KG1 (cell line): ENCODE measurements around the gene CFAP97D2.
"Not testable (repeated sequence)": the region's sequence is repeated elsewhere in the genome, so short reads cannot be mapped to it uniquely, and the experiment has no call there.

Experiments used
- DNase-seq: peaks from one replicate; lab custom pipeline; 2025; lab: John Stamatoyannopoulos, UW

The CFAP97D2 gene

DNA sequence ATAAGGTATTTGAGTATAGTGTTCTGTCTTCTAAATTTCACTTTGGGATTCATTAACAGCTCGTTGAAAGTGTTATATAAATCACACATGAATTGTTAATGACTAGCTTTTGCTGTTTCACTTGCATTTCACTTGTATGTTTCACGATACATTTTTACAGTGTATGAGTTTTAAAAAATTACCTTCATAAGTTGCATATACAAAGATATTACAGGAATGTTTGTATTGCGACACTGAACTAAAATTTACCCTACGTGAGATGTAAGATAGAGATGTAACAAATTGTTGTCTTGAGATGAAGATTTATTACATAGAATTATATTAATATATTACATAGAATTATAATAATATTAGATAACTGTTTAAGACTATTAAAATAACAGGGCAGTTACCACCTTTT is 57.2 kb downstream of the CFAP97D2 start:
- DNase-seq, result no peak

DNA sequence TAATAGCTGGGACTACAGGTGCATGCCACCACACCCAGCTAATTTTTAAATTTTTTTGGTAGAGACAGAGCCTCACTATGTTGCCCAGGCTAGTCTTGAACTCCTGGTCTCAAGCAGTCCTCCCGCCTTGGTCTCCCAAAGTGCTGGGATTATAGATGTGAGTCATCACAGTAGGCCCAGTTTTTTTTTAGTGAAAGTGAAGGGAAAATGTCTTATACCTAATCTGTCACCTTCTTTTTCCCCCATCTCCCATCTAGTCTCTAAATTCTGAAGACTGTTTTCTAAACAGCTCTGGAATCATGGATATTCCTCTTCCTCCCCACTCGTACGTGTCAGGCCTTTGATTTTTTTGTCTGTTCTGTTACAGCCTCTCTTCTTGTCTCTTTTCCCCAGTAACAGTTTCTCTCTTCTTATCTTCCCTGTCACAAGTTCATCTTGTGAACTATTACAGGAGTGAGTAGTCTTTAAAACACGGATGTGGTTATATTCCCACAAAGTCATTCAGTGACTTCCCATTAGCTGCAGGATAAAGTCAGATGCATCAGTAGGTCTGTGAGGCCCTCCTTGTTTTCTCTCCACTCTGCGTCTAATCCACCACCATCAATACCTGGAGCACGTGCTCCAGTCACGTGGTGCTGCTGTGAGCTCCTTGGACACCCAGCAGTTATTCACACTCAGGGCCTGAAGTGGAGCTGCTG is 58.5 kb downstream of the CFAP97D2 start:
- no peak for DNase-seq

DNA sequence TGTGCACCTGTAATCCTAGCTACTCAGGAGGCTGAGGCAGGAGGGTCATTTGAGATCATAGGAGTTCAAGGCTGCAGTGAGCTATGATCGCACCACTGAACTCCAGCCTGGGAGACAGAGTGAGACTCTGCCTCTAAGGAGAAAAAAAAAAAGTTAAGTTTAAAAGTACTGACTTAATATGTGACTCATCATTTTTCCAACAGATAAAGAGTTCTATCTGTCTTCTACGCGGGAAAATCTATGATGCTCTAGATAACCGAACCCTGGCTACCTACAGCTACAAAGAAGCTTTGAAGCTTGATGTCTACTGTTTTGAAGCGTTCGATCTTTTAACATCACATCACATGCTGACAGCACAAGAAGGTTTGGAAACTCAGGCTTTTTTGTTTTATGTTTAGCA is 62.9 kb downstream of the CFAP97D2 start:
- DNase-seq, result no peak

DNA sequence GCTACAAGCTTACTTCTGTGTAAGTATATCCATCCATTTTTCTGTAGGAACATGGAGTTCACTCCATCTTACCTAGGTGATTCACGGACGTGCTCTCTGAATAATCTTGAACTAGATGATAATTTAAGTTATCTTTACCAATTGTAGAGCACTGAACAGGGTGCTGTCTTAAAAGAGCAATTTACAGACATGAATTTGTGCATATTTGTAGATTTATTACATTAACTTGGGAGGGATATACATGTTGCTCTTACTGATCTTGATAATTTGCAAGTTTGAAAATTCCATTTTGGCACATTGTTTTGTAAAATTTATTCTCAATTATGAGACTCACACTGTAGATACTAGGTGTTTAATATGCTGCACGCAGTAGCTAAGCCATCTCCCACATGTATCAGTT is 64.9 kb downstream of the CFAP97D2 start:
- DNase-seq, result no peak

GRCh38 chr13:114244637-114245036 is 65.6 kb downstream of the CFAP97D2 start:
- DNase-seq, result no peak

GRCh38 chr13:114248011-114248410 is 69.0 kb downstream of the CFAP97D2 start:
- no peak for DNase-seq

GRCh38 chr13:114249077-114249476 is 70.0 kb downstream of the CFAP97D2 start:
- DNase-seq, result no peak

- not testable (repeated sequence) for DNase-seq
Observed at GRCh38 chr13:114251639-114252440, 72.8 kb downstream of the CFAP97D2 start.

DNA sequence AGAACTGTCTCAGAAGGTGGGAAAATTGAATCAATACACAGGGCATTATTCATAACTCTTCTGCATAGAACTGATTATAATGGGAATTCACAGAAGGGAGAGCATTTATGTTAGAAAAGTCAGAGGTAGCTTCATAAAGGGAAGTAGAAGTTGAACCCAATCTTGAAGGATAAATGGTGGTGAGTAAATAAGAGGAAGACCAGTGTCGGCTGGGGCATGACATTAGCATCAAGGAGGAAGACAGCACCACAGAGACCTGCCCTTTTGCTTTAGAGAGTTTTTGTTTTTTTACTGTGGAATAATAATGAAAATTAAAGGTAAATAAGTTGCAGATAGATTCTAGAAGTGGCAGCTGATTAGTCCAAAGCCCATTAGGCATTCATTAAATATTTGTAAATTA is 77.5 kb downstream of the CFAP97D2 start:
- DNase-seq, result no peak

- DNase-seq, result no peak
Observed at GRCh38 chr13:114257014-114257413, 78.0 kb downstream of the CFAP97D2 start.

- no peak for DNase-seq
Observed at GRCh38 chr13:114258589-114258988, 79.5 kb downstream of the CFAP97D2 start.

- DNase-seq, result no peak
Observed at GRCh38 chr13:114259374-114259773, 80.3 kb downstream of the CFAP97D2 start.

- DNase-seq, result no peak
Observed at GRCh38 chr13:114259974-114260373, 80.9 kb downstream of the CFAP97D2 start.

GRCh38 chr13:114260814-114261213 is 81.8 kb downstream of the CFAP97D2 start:
- no peak for DNase-seq

GRCh38 chr13:114261328-114261965 is 82.4 kb downstream of the CFAP97D2 start:
- no peak for DNase-seq

DNA sequence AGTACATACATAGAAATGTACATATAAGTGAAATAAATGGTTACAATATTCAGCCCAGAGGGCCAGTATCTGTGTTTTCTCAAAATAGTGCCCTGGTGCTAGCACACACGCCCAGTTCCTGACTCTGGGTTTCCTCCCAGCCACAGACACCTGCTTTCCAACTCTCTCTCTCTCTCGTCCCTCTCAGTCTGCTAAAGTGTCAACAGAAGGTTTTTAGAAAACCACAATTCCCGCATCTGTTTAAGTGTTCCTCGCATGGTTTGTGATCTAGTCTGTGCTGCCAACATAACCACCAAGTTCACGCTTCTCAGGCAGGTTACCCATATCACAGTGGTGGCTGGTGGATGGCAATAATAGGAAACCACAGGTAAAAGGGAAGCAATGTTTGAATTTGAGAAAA is 84.5 kb downstream of the CFAP97D2 start:
- no peak for DNase-seq

DNA sequence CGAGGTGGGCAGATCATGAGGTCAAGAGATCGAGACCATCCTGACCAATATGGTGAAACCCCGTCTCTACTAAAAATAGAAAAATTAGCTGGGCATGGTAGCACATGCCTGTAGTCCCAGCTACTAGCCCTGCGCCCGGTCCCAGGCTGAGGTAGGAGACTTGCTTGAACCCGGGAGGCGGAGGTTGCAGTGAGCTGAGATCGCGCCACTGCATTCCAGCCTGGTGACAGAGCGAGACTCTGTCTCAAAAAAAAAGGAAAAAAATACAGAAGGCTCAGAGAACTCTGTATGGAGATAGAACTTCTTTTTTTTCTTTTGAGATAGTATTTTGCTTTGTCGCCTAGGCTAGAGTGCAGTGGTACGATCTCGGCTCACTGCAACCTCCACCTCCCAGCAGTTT is 85.3 kb downstream of the CFAP97D2 start:
- DNase-seq, result not testable (repeated sequence)

DNA sequence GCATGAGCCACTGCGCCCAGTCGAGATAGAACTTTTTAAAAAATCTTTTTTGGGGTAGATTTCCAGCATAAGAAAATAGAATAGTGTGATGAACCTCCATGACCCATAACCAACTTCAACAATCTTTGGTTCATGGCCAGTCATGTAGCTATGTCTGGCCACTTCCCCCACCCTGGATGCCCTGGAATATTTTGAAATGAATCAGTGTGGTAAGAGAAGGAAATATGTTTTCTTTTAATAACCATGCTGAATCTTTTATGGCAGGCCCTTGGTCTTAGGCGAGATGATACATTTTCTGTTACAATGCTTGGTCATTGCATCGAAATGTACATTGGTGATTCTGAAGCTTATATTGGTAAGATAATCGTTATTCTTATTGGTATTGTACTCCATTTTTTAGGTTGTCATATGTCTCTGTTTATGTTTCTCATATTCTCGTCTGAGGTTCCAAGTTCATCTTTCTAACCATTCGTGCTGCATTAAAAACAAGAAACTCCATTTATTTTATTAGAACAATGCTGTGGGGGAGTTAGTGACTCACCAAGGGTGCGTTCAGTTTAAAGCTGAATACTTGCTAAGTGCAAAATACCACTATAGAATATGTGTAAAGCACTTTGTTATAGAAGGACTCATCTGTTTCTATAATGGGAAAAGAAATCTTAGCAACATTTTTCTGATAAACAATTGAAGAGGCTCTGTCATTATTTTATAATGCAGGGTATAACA is 86.0 kb downstream of the CFAP97D2 start:
- DNase-seq, result no peak

- no peak for DNase-seq
Observed at GRCh38 chr13:114266241-114266640, 87.2 kb downstream of the CFAP97D2 start.

DNA sequence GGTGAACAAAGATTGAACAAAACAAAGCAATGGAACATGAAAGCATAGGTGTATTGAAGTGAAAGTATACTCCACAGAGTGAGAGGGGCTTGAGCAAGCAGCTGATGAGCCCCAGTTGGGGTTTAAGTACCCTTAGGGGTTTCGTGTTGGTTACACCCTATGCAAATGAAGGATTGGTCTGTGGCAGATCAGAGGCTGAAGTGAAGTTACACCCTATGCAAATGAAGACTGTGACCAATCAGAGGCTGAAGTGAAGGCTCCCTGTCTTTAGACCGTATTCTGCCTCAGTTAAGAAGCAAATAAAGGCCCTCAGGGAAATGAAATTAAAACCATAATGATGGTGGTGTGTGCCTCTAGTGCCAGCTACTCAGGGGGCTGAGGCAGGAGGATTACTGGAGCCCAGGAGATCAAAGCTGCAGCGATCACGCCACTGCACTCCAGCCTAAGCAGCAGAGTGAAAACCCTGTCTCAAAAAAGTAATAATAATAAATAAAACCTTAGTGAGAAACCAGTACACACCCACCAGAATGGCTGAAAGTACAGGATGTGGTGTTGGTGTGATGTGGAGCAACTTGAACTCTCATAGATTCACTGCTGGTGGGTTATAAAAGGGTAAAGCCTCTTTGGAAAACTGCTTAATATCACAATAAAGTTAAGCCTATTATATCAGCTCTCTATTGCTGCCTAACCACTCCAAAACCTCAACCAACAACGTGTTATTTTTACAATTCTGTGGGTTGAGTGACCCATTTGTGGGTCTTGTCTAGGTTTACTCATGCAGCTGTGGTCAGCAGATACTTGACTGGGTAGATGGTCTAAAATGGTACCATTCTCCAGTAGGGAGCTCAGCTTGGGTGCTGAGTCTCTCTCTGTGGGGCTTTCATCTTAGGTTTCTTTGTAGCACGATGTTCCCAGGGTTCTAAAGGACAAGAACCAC is 89.6 kb downstream of the CFAP97D2 start:
- DNase-seq, result no peak

DNA sequence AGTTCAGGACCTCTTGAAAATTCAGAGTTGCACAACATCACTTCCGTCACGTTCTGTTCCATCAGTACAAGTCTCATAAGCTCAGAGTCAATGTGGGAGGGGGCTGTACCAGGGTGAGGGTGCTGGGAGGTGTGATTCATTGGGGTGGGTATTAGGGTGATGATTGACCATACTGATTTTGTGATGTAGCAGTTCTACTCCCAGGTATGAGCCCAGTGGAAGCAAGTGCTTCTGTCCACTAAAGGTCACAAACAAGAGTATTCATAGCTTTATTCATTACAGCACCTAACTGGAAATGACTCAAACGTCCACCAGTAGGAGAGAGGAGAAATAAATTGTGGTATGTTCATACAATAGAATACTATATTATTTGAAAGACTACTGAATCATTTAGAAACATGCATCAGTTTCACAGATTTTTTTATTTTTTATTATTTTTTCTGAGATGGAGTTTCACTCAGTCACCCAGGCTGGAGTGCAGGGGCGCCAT is 90.3 kb downstream of the CFAP97D2 start:
- no peak for DNase-seq
